ENCODE results near the gene IRX3.

IRX3 gene

GRCh38 chr16:54316095-54316889 is 29.7 kb upstream of the IRX3 start:
- Histone ChIP-seq H3K4me1 (no peaks in the 10 kb centered on the region), H3K36me3 (no peaks in the 10 kb centered on the region), H3K4me3 (ENCODE audit: low read depth, low read length) (no peak overlapping the region), H3K9me3 (no peaks in the 10 kb centered on the region), H3K27me3 (peaks cover 7% of the 10 kb centered on the region)
- DNase-seq, result no peak
- no peak for TF ChIP-seq CTCF (IDR thresholded peaks at IDR 0.05; ENCODE audit: low read depth, low read length)

- H3K9me3 ChIP-seq, result no peaks in the 10 kb centered on the region
- TF ChIP-seq CTCF (IDR thresholded peaks at IDR 0.05; ENCODE audit: low read depth, low read length), result no peak
- DNase-seq, result no peak
- peaks cover 4% of the 10 kb centered on the region for H3K27me3 ChIP-seq
- no peaks in the 10 kb centered on the region for H3K36me3 ChIP-seq
- no peak overlapping the region for H3K4me3 ChIP-seq (ENCODE audit: low read depth, low read length)
- H3K4me1 ChIP-seq, result no peaks in the 10 kb centered on the region
Observed at GRCh38 chr16:54313789-54314188, 27.2 kb upstream of the IRX3 start.

GRCh38 chr16:54312502-54312991 is 26.0 kb upstream of the IRX3 start:
- H3K4me3 ChIP-seq (ENCODE audit: low read depth, low read length), result no peak overlapping the region
- H3K27me3 ChIP-seq, result no peaks in the 10 kb centered on the region; the same call in none of the 2 replicates
- no peak for DNase-seq
- no peaks in the 10 kb centered on the region for H3K9me3 ChIP-seq
- TF ChIP-seq CTCF (IDR thresholded peaks at IDR 0.05; ENCODE audit: low read depth, low read length), result no peak
- H3K36me3 ChIP-seq, result no peaks in the 10 kb centered on the region
- no peaks in the 10 kb centered on the region for H3K4me1 ChIP-seq

GRCh38 chr16:54309341-54309740 is 22.8 kb upstream of the IRX3 start:
- Histone ChIP-seq H3K27me3 (no peaks in the 10 kb centered on the region), H3K9me3 (no peaks in the 10 kb centered on the region), H3K4me1 (no peaks in the 10 kb centered on the region), H3K4me3 (ENCODE audit: low read depth, low read length) (no peak overlapping the region), H3K36me3 (no peaks in the 10 kb centered on the region)
- no peak for DNase-seq
- no peak for TF ChIP-seq CTCF (IDR thresholded peaks at IDR 0.05; ENCODE audit: low read depth, low read length)

- no peaks in the 10 kb centered on the region for H3K4me1 ChIP-seq
- no peak for DNase-seq
- TF ChIP-seq CTCF (IDR thresholded peaks at IDR 0.05; ENCODE audit: low read depth, low read length), result no peak
Observed at GRCh38 chr16:54305080-54305479, 18.5 kb upstream of the IRX3 start.

GRCh38 chr16:54303613-54304012 is 17.0 kb upstream of the IRX3 start:
- Histone ChIP-seq H3K4me1 (no peaks in the 10 kb centered on the region), H3K27me3 (no peaks in the 10 kb centered on the region), H3K36me3 (no peaks in the 10 kb centered on the region), H3K4me3 (ENCODE audit: low read depth, low read length) (no peak overlapping the region), H3K9me3 (no peaks in the 10 kb centered on the region)
- DNase-seq, result no peak
- no peak for TF ChIP-seq CTCF (IDR thresholded peaks at IDR 0.05; ENCODE audit: low read depth, low read length)

More at GRCh38 chr16:54305080-54305479, 18.5 kb upstream of the IRX3 start:
- H3K36me3 ChIP-seq, result no peaks in the 10 kb centered on the region
- H3K4me3 ChIP-seq (ENCODE audit: low read depth, low read length), result no peak overlapping the region
- no peaks in the 10 kb centered on the region for H3K27me3 ChIP-seq
- no peaks in the 10 kb centered on the region for H3K9me3 ChIP-seq
